Esophagus muscularis mucosa (tissue), 4 donors: ENCODE results near the gene P2RX2.

Experiments
- CTCF ChIP-seq, 3 experiments: fragments of 200-600 bp in 2 of 3; fragments of 450-650 bp in 1 of 3; sonication (generic) in 2 of 3; IDR thresholded peaks; one replicate each; pipeline ENCODE4 v1.5.1; 2017 to 2019; ENCODE audit warnings: antibody characterized with exemption in 3 of 3, mild to moderate bottlenecking in 2 of 3, moderate library complexity in 1 of 3
- EP300 ChIP-seq: sonication (generic); formaldehyde crosslinking; IDR thresholded peaks from one replicate; pipeline ENCODE4 v1.6.1; 2017; ENCODE audit warnings: antibody characterized with exemption
- POLR2A ChIP-seq: fragments of 450-650 bp; IDR thresholded peaks from one replicate; pipeline ENCODE4 v1.6.1; 2017; ENCODE audit warnings: antibody characterized with exemption, moderate library complexity, mild to moderate bottlenecking, low read depth
- POLR2AphosphoS5 ChIP-seq, 2 donors: sonication (generic); formaldehyde crosslinking; IDR thresholded peaks; one replicate each; pipeline ENCODE4 v1.6.1; 2017; ENCODE audit warnings: antibody characterized with exemption in 2 of 2

DNA sequence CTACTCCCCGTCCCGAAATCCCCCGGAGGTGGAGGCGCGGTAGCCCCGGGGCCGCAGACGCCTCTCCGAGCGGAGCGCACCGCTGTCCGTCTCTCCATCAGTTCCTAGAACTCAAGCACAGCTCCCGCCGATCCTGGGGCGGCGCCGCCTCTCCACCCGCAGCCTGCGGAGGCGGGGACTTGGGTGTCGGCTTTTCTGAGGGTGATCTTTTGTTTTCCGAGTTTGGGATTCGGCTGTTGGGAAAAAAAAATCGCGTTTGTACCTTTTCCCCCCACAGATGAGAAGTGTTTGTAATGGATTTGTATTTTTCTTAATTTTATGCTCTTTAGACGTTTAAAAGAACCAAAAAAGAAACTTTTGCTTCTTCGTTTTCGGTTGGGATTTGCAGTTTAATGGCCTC, 34.8 kb upstream of the P2RX2 start:
- TF ChIP-seq CTCF (IDR thresholded peaks at IDR 0.05): no peak
- no peak for TF ChIP-seq POLR2A
- no peak for TF ChIP-seq EP300
- no peak for TF ChIP-seq POLR2AphosphoS5 (IDR thresholded peaks at IDR 0.05)
